Right lobe of liver (tissue), 6 donors: ENCODE data around the gene UBN1. TPM values are rescaled to one million over a fixed set of nuclear protein-coding genes. Genes with fewer than 3 reads are reported as not detected.
A peak's percentile ranks its signal among the peaks of the same experiment; 100 is the strongest.

ENCODE experiments used
- ATAC-seq, 4 donors: fragments of 200-7000 bp; cut with Tn5 transposase; one replicate each; pipeline ENCODE4 v1.9.1; 2020; ENCODE audit warnings: mild to moderate bottlenecking in 4 of 4, moderate library complexity in 4 of 4
- DNase-seq, 3 donors: peaks; one replicate each; pipeline ENCODE4 v3.0.0-alpha.2; 2020
- H3K27ac ChIP-seq, 3 donors: fragments of 200-600 bp; one replicate each; pipeline ENCODE4 v1.8.0; 2022
- H3K27me3 ChIP-seq, 2 donors: fragments of 200-600 bp; one replicate each; pipeline ENCODE4 v1.8.0; 2022
- H3K36me3 ChIP-seq, 4 donors: fragments of 200-600 bp; sonication (generic) in 1 of 4; one replicate each; pipeline versions ENCODE4 v1.5.1 to v1.8.0; 2017 to 2022; ENCODE audit warnings: control low read depth in 1 of 4
- H3K4me1 ChIP-seq, 4 donors: fragments of 200-600 bp; sonication (generic) in 1 of 4; one replicate each; pipeline versions ENCODE4 v1.5.1 to v1.8.0; 2017 to 2022; ENCODE audit warnings: control low read depth in 1 of 4
- H3K4me3 ChIP-seq, 3 donors: fragments of 200-600 bp; one replicate each; pipeline ENCODE4 v1.8.0; 2022
- H3K9me3 ChIP-seq, 4 donors: fragments of 200-600 bp; sonication (generic) in 1 of 4; one replicate each; pipeline versions ENCODE4 v1.5.1 to v1.8.0; 2017 to 2022; ENCODE audit warnings: control low read depth in 1 of 4
- CTCF ChIP-seq, 4 donors: fragments of 200-600 bp in 3 of 4; fragments of 450-650 bp in 1 of 4; IDR thresholded peaks; one replicate each; pipeline versions ENCODE4 v1.5.1 to v1.8.0; 2016 to 2022; ENCODE audit warnings: antibody characterized with exemption in 4 of 4, mild to moderate bottlenecking in 2 of 4
- POLR2A ChIP-seq: fragments of 450-650 bp; IDR thresholded peaks from one replicate; pipeline ENCODE4 v1.6.1; 2017; ENCODE audit warnings: antibody characterized with exemption, mild to moderate bottlenecking
- WGBS: methylation state at CpG from one replicate; pipeline ENCODE4 v1.1.6; 2018; ENCODE audit warnings: low coverage, low lambda C conversion rate; ENCODE audit not compliant: insufficient coverage; ENCODE audit errors: missing lambda C conversion rate; 5-methylcytosine and 5-hydroxymethylcytosine counted together
- intact Hi-C, 2 donors: fragments of 100-400 bp; cut with DNase I; formaldehyde crosslinking; loops; one replicate each; pipeline versions ENCODE4 v1.11.2 to v1.14.1; 2022
- total RNA-seq, 6 experiments: library from RNA; depleted of rRNA in 2 of 6; stranded (reverse); fragments of >200 nt in 2 of 6; fragmentation: NEBNext Ultra II Directional in 3 of 6; extraction: Animal tissue kit (Norgen Biotek cat#: 25700) in 3 of 6; gene quantifications; one replicate each; pipeline versions ENCODE4 v1.1.0 to v1.2.4, GENCODE V29; 2016 to 2023
- donor health status: DM: no; HTN: yes; CAD: no.
- donor health status: DM: no; HTN: no; CAD: no.
- donor health status: DM: no; HTN: no; CAD: no.
- donor health status: DM: no; HTN: yes; CAD: no.
- donor health status: DM: no; HTN: yes; CAD: no.

The UBN1 gene
- total RNA-seq, 6 experiments from 2014 or later: 12.0 to 18.6 (median 16.2) TPM

GRCh38 chr16:4839942-4840341 lies 7.3 kb upstream of the UBN1 start:
- 87% methylated on average over 3 of the region's 5 CpGs for WGBS
- Histone ChIP-seq H3K36me3 (peaks cover 0 to 83% (median 33%) of the 10 kb centered on the region in 4 donors), H3K27ac (no peak overlapping the region), H3K27me3 (no peaks in the 10 kb centered on the region), H3K9me3 (no peaks in the 10 kb centered on the region), H3K4me3 (no peak overlapping the region), H3K4me1 (no peaks in the 10 kb centered on the region)
- TF ChIP-seq CTCF (IDR thresholded peaks at IDR 0.05): no peak
- TF ChIP-seq POLR2A: no peak
- no peak for ATAC-seq
- intact Hi-C loops: no loop called here
- no peak for DNase-seq

GRCh38 chr16:4840984-4841383 lies 6.3 kb upstream of the UBN1 start:
- intact Hi-C loops: no loop called here
- Histone ChIP-seq H3K27me3 (no peaks in the 10 kb centered on the region), H3K9me3 (no peaks in the 10 kb centered on the region), H3K36me3 (peaks cover 0 to 82% (median 34%) of the 10 kb centered on the region in 4 donors), H3K4me3 (no peak overlapping the region), H3K4me1 (peaks cover 0 to 6% (median 3%) of the 10 kb centered on the region in 4 donors), H3K27ac (no peak overlapping the region)
- ATAC-seq: no peak
- WGBS: 74% methylated on average over 5 of the region's 5 CpGs
- DNase-seq: no peak
- no peak for TF ChIP-seq POLR2A
- TF ChIP-seq CTCF (IDR thresholded peaks at IDR 0.05): no peak

- Histone ChIP-seq H3K27ac (peak overlapping the region; percentile 87 to 96 (median 93)), H3K36me3 (peaks cover 0 to 36% (median 17%) of the 10 kb centered on the region in 4 donors), H3K9me3 (no peaks in the 10 kb centered on the region), H3K4me1 (peaks cover 0 to 32% (median 14%) of the 10 kb centered on the region in 4 donors), H3K4me3 (peak overlapping the region; percentile 85 to 97 (median 89)), H3K27me3 (no peaks in the 10 kb centered on the region)
- TF ChIP-seq CTCF (IDR thresholded peaks at IDR 0.05) (no peak), POLR2A (peak; percentile 11)
- DNase-seq (peak; percentile 73 to 79 (median 74)), ATAC-seq (peak; percentile 46 to 60 (median 53))
- 0% methylated on average over 2 of the region's 27 CpGs for whole genome bisulfite sequencing
- intact Hi-C loops: no loop called here
These were observed 779 bp upstream of the UBN1 start for GRCh38 chr16:4846503-4846900.

- Histone ChIP-seq H3K36me3 (peaks cover 0 to 22% (median 10%) of the 10 kb centered on the region in 4 donors), H3K27ac (peak overlapping the region; percentile 87 to 96 (median 93)), H3K4me1 (peaks cover 0 to 41% (median 14%) of the 10 kb centered on the region in 4 donors), H3K9me3 (no peaks in the 10 kb centered on the region), H3K27me3 (no peaks in the 10 kb centered on the region), H3K4me3 (peak overlapping the region; percentile 85 to 97 (median 89))
- intact Hi-C loops: no loop called here
- WGBS: 0% methylated on average over 37 of the region's 83 CpGs
- TF ChIP-seq POLR2A (no peak), CTCF (IDR thresholded peaks at IDR 0.05) (no peak)
- peak; percentile 56 to 76 (median 71) for DNase-seq
- peak; percentile 5 to 42 (median 22) for ATAC-seq
These were observed 700 bp downstream of the UBN1 start for GRCh38 chr16:4847774-4848587.
